Ovary (tissue), 10 donors: ENCODE results near the gene PIGU. TPM values are rescaled to one million over a fixed set of nuclear protein-coding genes. Genes with fewer than 3 reads are reported as not detected.
"Not testable (repeated sequence)": the region's sequence is repeated elsewhere in the genome, so short reads cannot be mapped to it uniquely, and the experiment has no call there.

Experiments used
- DNase-seq, 5 donors: peaks; one replicate each; pipeline ENCODE4 v3.0.0-alpha.2; 2019 to 2020
- H3K27ac ChIP-seq, 2 donors: fragments of 200-600 bp; one replicate each; pipeline versions ENCODE4 v1.5.1 to v1.8.0; 2019 to 2022
- H3K27me3 ChIP-seq: fragments of 200-600 bp; one replicate; pipeline ENCODE4 v1.8.0; 2022
- H3K36me3 ChIP-seq: fragments of 200-600 bp; sonication (generic); one replicate; pipeline ENCODE4 v1.5.1; 2019
- H3K4me1 ChIP-seq: one replicate; pipeline ENCODE4 v1.8.1; 2013; ENCODE audit warnings: mild to moderate bottlenecking, moderate library complexity; ENCODE audit not compliant: insufficient read depth
- H3K4me3 ChIP-seq: fragments of 200-600 bp; sonication (generic); one replicate; pipeline ENCODE4 v1.5.1; 2017
- H3K9me3 ChIP-seq, 2 donors: fragments of 200-600 bp in 1 of 2; sonication (generic) in 1 of 2; one replicate each; pipeline versions ENCODE4 v1.5.1 to v1.8.1; 2013 to 2019; ENCODE audit warnings: mild to moderate bottlenecking in 1 of 2, moderate library complexity in 1 of 2
- EP300 ChIP-seq: sonication (generic); formaldehyde crosslinking; IDR thresholded peaks from one replicate; pipeline ENCODE4 v1.6.1; 2017; ENCODE audit warnings: antibody characterized with exemption
- POLR2A ChIP-seq: fragments of 450-650 bp; IDR thresholded peaks from one replicate; pipeline ENCODE4 v1.6.1; 2017; ENCODE audit warnings: antibody characterized with exemption, mild to moderate bottlenecking, moderate library complexity
- WGBS, 3 donors: extraction: QIAGEN DNeasy Blood & Tissue Kit in 1 of 3; methylation state at CpG; one replicate each; pipeline versions ENCODE4 v1.1.5 to v1.1.7; 2013 to 2017; 5-methylcytosine and 5-hydroxymethylcytosine counted together
- intact Hi-C, 4 donors: fragments of 100-400 bp; cut with DNase I; formaldehyde crosslinking; loops; one replicate each; pipeline versions ENCODE4 v1.11.0 to v1.15.1; 2022 to 2023
- long read RNA-seq, 3 donors: library from polyadenylated mRNA in 2 of 3; unstranded in 2 of 3; transcript quantifications; one replicate each; pipeline ENCODE4 v2.0.0 and lab custom pipeline, GENCODE V29; 2021 to 2026
- polyA plus RNA-seq, 2 donors: library from polyadenylated mRNA; stranded (reverse); fragments of 200-250 nt in 1 of 2; fragments of 350-450 nt in 1 of 2; fragmentation: Illumina TruSeq in 1 of 2; extraction: RNeasy Lipid Tissue Mini Kit (QIAGEN cat#74804) in 1 of 2; gene quantifications; one replicate each; pipeline ENCODE4 v1.2.3, GENCODE V29; 2013 to 2014
- total RNA-seq, 7 donors: library from RNA; depleted of rRNA in 2 of 7; stranded (reverse); fragments of >200 nt in 2 of 7; fragmentation: NEBNext Ultra II Directional in 3 of 7; extraction: Animal tissue kit (Norgen Biotek cat#: 25700) in 3 of 7; gene quantifications; one replicate each; pipeline versions ENCODE4 v1.1.0 to v1.2.4, GENCODE V29; 2016 to 2023
- TF ChIP-seq, protein P1 (sequence below), 3 donors: fragments of 450-650 bp in 2 of 3; fragments of 200-600 bp in 1 of 3; IDR thresholded peaks; one replicate each; pipeline versions ENCODE4 v1.5.1 to v1.8.0; 2016 to 2022; ENCODE audit warnings: antibody characterized with exemption in 3 of 3, mild to moderate bottlenecking in 1 of 3
- donor health status: DM: no; HTN: no; CAD: no; lungs with moderate emphysema.
- donor health status: DM: no; HTN: no; CAD: no.
- donor health status: Bipolar disorder and iron deficiency.
- donor health status: DM: yes; HTN: yes; CAD: no.
- donor health status: DM: no; HTN: no; CAD: no.
- donor health status: DM: yes; HTN: yes; CAD: no.

PIGU gene, protein sequence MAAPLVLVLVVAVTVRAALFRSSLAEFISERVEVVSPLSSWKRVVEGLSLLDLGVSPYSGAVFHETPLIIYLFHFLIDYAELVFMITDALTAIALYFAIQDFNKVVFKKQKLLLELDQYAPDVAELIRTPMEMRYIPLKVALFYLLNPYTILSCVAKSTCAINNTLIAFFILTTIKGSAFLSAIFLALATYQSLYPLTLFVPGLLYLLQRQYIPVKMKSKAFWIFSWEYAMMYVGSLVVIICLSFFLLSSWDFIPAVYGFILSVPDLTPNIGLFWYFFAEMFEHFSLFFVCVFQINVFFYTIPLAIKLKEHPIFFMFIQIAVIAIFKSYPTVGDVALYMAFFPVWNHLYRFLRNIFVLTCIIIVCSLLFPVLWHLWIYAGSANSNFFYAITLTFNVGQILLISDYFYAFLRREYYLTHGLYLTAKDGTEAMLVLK
- total RNA-seq (10 to 100 TPM; 14.4 to 26.5 (median 19.1) TPM), polyA plus RNA-seq (10 to 100 TPM; 20.9 to 61.4 TPM)
- long read RNA-seq, donor 1, transcript PIGU-201 (12 exons, 1,632 nt), result major isoform, 49 of 62 reads
- long read RNA-seq, donor 1, partial matches to known transcripts, result 6 of 62 reads
- long read RNA-seq, donor 1, other reads (novel, unspliced or antisense), result 6 of 62 reads
- long read RNA-seq, donor 2, transcript PIGU-201 (12 exons, 1,632 nt), result major isoform, 10 of 10 reads
- long read RNA-seq, donor 2, partial matches to known transcripts, result 0 of 10 reads
- long read RNA-seq, donor 2, other reads (novel, unspliced or antisense), result 0 of 10 reads
- long read RNA-seq, donor 3, transcript PIGU-201 (12 exons, 1,632 nt), result major isoform, 15 of 22 reads
- long read RNA-seq, donor 3, partial matches to known transcripts, result 3 of 22 reads
- long read RNA-seq, donor 3, other reads (novel, unspliced or antisense), result 4 of 22 reads

- Histone ChIP-seq H3K4me3 (peak within 1 kb of the TSS; percentile 90), H3K4me1 (peaks cover 3% of the 10 kb centered on the region), H3K9me3 (no peaks in the 10 kb centered on the region), H3K27ac (peak within 1 kb of the TSS in 1 of 2 donors; percentile 60), H3K36me3 (no peaks in the 10 kb centered on the region), H3K27me3 (no peaks in the 10 kb centered on the region)
- TF ChIP-seq, protein P1, sequence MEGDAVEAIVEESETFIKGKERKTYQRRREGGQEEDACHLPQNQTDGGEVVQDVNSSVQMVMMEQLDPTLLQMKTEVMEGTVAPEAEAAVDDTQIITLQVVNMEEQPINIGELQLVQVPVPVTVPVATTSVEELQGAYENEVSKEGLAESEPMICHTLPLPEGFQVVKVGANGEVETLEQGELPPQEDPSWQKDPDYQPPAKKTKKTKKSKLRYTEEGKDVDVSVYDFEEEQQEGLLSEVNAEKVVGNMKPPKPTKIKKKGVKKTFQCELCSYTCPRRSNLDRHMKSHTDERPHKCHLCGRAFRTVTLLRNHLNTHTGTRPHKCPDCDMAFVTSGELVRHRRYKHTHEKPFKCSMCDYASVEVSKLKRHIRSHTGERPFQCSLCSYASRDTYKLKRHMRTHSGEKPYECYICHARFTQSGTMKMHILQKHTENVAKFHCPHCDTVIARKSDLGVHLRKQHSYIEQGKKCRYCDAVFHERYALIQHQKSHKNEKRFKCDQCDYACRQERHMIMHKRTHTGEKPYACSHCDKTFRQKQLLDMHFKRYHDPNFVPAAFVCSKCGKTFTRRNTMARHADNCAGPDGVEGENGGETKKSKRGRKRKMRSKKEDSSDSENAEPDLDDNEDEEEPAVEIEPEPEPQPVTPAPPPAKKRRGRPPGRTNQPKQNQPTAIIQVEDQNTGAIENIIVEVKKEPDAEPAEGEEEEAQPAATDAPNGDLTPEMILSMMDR (IDR thresholded peaks at IDR 0.05), result peak in 2 of 3 donors; percentile 21 to 55
- TF ChIP-seq EP300 (no peak), POLR2A (peak; percentile 43)
- WGBS, 3 donors, result 0 to 1% (median 1%) methylated on average over 61 to 64 of the region's 64 CpGs
- DNase-seq, result peak; percentile 90 to 96 (median 93)
- intact Hi-C loops, result no loop called here
Observed at GRCh38 chr20:34676642-34677373, at the start of gene PIGU. Gene PIGU (minus strand): TSS chr20:34677092. CDS start chr20:34677085, 7 bp downstream.

DNA sequence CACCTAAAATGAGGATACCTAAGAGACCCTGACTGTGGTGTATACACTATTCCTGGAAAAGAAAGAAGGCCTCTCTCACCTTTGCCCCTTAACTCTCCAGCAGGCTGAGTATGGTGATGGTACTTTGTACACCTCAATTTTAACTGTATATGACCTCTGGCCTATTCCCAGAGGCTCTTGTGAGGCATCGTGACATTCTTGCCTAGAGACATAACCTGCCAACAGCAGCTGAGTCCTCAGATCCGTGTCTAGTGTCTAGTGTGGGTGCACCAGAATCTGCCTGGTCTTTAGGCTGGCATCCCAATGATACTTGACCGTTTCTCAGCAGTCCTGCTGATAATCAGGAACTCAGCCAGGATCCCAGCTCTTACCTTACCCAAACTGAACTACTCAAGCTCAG lies 47.3 kb upstream of the PIGU start:
- Histone ChIP-seq H3K9me3 (no peaks in the 10 kb centered on the region), H3K4me1 (no peaks in the 10 kb centered on the region), H3K27ac (no peak overlapping the region), H3K36me3 (no peaks in the 10 kb centered on the region), H3K27me3 (no peaks in the 10 kb centered on the region), H3K4me3 (no peak overlapping the region)
- TF ChIP-seq POLR2A (no peak), EP300 (no peak)
- TF ChIP-seq, protein P1 (IDR thresholded peaks at IDR 0.05), result no peak
- no peak for DNase-seq
- intact Hi-C loops, result no loop called here
- 78 to 90% (median 90%) methylated on average over 3 of the region's 3 CpGs for whole genome bisulfite sequencing, 3 donors

- H3K4me3 ChIP-seq, H3K4me1 ChIP-seq, DNase-seq, H3K36me3 ChIP-seq, H3K27ac ChIP-seq, intact Hi-C loops, H3K27me3 ChIP-seq, H3K9me3 ChIP-seq: not testable (repeated sequence)
- WGBS, 3 donors, result 92 to 95% (median 92%) methylated on average over 3 of the region's 3 CpGs
Observed at GRCh38 chr20:34722560-34722959, 45.7 kb upstream of the PIGU start.

GRCh38 chr20:34720266-34720665 lies 43.4 kb upstream of the PIGU start:
- no peaks in the 10 kb centered on the region for H3K27me3 ChIP-seq
- no peaks in the 10 kb centered on the region for H3K4me1 ChIP-seq
- TF ChIP-seq POLR2A, result no peak
- TF ChIP-seq EP300, result no peak
- TF ChIP-seq, protein P1 (IDR thresholded peaks at IDR 0.05), result no peak
- no peaks in the 10 kb centered on the region for H3K9me3 ChIP-seq
- DNase-seq, result no peak
- intact Hi-C loops, result no loop called here
- 26 to 28% (median 26%) methylated on average over 2 of the region's 2 CpGs for WGBS, 3 donors
- H3K27ac ChIP-seq, result no peak overlapping the region
- H3K36me3 ChIP-seq, result no peaks in the 10 kb centered on the region
- no peak overlapping the region for H3K4me3 ChIP-seq

DNA sequence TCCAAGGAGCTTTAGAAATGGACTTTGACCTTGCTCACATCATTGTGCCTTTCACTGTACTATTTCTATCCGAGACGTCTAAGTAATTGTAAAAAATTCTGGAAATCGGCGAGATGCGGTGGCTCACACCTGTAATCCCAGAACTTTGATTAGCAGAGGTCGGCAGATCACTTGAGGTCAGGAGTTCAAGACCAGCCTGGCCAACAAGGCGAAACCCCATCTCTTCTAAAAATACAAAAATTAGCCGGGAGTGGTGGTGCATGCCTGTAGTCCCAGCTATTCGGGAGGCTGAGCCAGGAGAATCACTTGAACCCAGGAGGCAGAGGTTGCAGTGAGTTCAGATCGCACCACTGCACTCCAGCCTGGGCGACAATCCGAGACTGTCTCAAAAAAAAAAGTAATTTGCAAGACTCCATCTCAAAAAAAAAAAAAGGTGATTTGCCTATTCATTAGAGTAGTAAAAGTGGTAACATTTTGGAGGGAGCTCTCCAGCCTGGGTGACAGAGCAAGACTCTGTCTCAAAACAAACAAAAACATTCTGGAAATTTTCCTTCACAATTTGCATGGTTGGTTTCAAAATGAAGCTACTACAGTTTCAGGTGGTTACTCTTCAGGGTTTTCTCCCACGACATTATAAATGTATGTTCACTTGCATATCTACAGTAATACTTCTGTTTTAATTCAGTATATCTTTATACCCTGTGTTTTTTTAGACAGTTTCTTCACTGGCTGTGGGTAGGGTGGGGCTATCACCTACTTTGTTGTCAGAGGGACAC lies 42.5 kb upstream of the PIGU start:
- H3K36me3 ChIP-seq, DNase-seq, H3K4me1 ChIP-seq, H3K9me3 ChIP-seq, H3K27ac ChIP-seq, H3K27me3 ChIP-seq, intact Hi-C loops, H3K4me3 ChIP-seq: not testable (repeated sequence)
- WGBS, 3 donors, result 95% methylated on average over 13 of the region's 13 CpGs
